HG03280 (cell line): Measurements from ENCODE around the gene RPL36A.

ENCODE experiments used
- ATAC-seq: cut with Tn5 transposase; IDR thresholded peaks from one replicate; pipeline ENCODE4 v1.9.1; 2021; ENCODE audit warnings: mild to moderate bottlenecking, moderate library complexity; ENCODE audit not compliant: unreplicated experiment

The RPL36A gene

DNA sequence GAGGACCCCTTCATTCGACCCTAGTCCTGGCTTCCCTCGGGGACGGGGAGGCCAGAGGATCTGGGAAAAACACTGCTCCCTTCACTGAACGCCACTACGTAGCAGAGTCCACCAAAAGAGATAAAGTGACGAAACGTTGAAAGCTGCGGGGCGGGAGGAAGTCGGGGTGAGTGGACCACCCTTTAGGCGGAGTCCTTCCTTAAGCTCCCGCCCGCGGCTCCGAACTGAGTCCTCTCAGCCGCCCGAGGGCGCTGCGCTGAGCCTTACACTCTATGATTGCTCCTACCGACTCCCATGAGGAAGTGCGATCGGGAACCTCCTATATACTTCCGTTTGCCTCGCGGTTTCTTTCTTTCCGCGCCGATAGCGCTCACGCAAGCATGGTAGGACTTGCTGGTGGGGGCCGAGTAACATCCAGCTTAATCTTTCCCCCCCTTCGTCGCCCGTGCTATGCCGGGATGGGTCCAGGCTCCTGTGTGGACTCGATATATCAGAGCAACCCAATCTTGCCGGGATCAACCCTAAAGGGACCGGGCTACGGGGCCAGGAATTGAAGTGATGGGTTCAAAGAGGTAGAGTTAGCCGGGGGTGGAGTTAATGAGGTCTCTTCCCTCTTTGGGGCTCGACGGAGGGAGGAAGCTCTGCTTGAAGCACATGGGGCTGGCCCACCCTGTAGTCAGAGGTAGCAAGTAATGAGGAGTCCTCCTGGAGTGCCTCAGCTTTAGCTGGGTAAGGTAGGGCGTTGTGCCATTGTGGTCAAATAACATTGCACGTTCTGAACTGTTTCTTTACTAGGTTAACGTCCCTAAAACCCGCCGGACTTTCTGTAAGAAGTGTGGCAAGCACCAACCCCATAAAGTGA lies at the start of gene RPL36A:
TSS of gene RPL36A (plus strand) at position 348 of the 862 bp plus-strand sequence. CDS start at position 381, 33 bp downstream.
- peak; percentile 76 for ATAC-seq

DNA sequence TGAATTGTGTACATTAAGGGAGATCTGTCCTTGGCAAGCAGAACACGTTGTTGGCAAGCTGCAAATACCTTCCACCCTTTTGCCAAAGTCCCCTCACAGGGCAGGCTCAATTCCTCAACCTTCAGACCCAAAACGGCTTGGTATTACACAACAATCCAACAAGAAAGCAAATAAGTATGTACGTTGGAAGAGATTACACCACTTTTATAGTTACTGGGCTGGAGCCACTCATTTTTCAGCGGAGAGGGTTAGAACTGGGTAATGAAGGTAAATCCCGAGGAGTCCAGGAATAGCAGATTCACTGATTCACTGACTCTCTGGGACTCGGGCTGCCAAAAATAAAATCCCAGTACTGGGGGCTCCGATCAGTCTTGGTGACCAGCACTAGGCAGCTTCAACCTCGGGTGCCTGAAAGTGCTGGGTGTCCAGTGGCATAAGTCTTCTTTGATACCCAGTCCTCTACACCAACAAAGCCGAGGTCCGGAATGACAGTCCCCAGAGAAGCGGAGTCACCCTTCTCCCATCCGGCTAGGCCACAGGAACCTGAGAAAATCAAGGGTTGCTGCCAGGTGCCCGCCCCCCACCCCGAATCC lies 42.9 kb upstream of the RPL36A start:
- peak; percentile 5 for ATAC-seq

DNA sequence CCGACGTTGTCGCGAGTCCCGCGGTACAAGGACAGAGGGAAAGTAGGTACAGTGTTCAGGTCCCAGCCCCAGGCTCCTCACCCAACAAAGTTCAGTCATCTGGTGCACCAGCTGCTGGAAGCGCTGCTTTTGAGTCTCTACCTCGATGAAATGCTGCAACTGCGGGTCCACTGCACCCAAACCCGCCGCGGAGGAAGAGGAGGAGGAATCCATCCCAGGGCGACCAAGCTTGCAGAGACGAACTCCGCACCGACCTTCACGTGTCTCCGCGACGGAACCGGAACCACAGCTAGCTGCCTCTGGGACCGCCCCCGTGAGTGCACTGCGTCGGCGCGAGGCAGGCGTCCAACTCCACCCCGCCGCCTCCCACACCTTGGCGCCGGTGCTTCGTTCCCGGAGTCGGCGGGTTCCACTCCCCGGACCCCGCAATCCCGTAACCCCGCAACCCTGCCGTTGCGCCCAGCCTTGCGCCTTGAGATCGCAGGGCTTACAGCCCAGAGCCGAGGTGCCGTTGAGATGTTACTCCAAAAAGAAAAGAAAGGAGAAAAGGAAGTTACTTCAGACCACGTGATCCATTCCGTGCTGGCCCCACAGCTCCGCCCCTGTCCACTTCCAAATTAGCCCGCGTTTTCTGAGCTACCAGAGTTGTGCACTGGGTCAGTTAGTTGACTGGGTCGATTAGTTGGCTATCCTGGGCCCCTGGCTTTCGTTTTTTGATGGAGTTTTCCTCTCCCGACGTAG lies 42.2 kb upstream of the RPL36A start, which contains the start of gene TIMM8A:
TSS of gene TIMM8A (minus strand) at position 291 of the 741 bp plus-strand sequence. CDS start at position 213, 78 bp downstream.
- peak; percentile 100 for ATAC-seq

DNA sequence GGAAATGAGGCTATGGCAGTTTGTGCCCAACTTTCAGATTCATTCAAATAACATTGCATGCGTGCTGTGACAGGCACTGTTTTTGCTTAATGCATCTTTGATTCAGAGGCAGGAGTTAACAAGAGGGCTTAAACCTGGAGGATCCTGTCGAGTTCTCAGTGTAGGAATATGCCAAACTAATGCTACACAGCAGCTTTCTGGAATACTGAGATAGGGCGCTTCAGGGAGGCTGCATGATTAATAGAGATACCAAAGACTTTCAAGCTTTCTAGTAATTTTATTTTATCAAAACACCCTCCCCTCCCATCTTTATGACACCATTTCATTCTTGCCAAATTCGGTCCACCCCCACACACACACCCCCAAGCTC lies 41.6 kb upstream of the RPL36A start:
- ATAC-seq = no peak

DNA sequence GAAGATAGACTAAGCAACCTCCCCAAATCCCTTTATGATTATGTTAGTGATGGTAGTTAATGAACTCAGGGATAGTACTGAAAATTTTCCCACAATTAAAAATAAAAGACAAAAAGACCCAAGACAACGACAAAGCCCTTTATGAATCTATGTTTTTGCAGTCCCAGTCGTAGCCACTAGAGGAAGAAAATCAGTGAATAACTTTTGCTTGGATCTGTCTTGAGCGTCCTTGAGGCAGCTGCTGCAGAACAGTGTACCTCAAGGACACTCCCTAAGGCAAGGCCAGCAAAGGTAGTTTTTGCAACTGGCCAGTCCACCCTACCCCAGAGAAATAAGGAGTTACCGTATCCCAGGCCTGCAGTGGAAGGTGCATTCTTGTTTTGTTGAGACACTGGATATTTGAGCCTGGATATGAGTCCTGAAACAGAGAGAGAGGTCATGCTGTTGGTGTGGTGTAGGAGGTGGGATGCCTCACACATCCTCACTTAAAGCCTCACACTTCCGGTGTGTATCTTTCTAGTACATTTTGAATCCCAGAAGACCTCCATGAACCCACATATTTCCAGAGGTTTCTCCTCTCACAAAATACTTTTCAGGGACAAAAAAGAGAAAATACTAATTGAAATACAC lies 33.5 kb upstream of the RPL36A start:
- ATAC-seq = no peak

DNA sequence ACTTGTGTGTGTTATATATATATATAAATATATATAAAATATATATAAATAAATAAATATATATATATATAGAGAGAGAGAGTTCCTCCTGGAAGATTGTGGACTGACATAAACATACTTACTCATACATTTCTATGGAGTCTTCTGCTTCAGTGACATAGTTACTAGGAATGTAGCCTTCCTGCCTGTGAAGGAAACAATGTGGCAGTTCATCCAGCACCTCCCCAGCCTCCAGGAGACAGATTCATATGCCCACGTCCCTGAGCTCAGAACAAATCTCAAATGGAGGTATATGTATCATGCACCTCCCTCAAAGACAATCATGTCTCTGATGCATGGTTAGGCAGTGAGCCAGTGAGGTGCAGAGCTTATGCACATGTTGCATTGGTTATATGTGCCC lies 30.8 kb upstream of the RPL36A start:
- no peak for ATAC-seq

DNA sequence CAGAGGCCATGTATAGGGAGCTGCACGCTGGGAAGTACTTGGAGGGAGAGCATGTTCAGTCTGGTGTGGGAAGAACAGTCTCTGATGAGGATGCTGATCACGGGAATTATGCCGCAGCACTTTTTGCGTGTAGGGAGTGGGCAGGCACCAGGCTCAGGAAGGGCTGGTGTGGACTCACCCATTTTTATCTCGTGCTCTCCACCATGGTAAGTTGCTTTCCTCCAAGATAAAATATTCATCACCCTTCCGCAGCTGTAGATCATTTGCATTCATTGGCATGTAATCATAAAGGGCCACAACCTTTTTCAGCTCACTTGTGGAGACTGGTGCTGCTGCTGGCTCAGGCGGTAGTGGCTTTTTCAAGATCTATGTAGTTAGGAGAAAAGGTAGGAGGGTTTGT lies 30.4 kb upstream of the RPL36A start:
- no peak for ATAC-seq

DNA sequence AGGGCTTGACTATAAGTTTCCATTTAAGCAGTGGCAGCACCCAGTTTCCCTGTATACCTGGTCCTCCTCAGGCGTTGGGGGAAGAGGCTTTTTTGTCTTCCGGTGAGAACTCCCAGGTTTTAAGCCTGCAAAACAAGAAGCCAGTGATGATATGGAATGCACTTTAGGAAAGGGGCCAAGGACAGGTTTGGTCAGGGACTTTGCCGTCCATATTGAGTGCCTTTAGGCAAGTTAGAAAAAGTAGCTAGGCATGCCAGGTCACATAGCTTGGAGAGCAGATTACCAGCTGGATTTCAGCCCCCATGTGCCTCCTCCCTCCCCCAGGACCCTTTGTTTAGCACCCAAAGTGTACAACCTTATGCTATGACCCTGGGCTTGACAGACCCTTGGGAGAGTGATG lies 28.7 kb upstream of the RPL36A start:
- ATAC-seq = no peak

DNA sequence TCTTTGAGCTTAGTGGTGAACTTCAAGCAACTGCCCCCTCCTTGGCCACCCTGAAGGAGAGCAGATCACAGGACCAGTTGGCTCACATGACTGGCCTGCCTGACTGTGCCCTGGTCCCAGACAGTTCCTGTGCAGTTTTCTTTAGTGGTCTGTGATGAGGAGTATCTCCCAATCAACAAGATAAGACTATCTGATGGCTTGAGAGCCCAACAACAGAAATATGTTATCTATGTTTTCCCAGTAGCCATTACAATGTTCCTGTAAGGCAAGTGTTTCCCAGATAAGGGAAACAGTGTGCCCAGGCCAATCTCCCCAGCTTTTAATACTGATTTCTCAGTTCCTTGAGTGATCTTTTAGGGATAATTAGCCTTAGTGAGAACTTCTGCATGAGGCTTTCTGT lies 28.1 kb upstream of the RPL36A start:
- ATAC-seq = no peak

DNA sequence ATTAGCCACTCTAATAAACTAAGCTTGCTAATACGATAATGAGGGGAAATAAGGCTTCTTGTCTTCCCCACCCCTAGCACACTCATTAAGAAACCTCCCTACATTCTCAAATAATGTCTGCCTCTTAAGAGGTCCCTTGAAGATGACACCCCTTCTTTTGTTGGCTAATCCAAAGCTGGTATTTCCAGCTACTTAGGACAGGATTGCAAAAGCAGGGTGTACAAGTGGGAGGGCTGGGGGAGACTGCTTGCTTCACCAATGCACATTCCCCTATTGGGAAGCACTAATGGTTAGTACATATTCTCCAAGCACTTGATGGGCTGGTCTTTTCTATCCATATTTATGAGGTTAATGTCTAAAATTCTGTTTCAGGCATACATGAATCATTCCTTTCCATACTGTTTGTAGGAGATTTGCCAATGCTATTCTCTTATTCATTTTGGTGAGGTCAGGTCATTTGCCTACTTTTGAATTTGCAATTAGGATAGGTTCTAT lies 25.5 kb upstream of the RPL36A start:
- ATAC-seq = no peak

DNA sequence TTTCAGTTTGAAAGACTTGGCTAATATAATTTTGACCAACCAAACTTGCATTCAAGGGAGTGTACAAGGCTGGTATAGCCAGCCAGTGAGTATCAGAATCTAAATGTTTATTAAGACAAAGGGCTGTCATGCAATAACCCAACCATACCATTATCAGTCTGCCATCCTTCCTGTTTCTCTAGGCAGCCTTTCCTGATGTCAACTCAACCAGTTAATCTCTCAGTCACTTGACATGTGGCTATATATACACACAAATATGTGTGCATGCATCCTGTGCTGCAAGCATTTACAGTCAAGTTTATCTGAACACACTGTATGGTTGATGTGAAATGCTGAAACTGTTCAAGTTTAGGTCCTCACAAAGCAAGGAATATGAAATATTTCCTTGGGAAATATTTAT lies 22.0 kb upstream of the RPL36A start:
- no peak for ATAC-seq

DNA sequence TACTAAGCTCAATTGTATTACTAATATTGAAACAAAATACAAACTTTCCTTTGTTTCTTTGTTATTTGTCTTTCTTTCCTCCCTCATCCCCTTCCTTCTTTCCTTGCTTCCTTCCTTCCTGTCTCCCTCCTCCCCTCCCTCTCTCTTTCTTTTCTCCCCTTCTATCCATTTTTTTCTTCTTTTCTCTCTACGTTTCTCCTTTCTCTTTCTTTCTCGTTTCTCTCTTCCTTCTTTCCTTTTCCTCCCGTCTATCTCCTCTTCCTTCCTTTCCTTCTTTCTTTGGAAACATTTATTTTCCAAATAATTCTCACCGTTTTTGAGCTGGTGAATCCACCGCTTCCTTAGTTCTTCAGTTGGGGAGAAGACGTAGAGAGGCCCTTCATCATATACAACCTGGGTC lies 21.1 kb upstream of the RPL36A start:
- no peak for ATAC-seq

DNA sequence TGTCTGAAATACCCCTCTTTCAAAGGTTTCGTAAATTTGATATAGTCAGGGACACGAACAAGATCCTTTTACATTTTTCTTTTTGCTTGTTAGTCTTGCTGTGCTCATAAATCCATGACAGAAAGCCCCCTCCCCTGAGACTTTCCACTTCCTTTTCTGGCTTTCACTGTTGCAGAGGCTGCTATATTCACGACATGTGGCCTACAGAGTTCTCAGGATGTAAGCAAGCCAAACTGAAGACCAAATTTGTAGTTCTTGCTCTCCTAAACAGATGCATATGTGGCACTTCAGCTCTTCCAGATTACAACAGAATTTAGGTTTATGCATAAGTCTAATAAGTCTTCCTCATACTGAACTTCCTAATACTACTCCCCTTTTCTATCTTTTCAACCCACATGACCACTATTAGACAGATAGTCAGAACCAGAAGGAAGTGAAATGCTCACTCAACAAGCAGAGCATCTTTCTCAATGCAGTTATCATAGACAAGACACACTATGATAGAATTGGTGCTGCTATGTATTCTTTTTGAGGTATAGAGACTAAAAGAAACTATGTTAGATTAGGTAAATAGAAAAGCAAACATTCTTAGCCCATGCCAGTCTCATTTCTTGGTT lies 19.8 kb upstream of the RPL36A start:
- ATAC-seq = no peak

DNA sequence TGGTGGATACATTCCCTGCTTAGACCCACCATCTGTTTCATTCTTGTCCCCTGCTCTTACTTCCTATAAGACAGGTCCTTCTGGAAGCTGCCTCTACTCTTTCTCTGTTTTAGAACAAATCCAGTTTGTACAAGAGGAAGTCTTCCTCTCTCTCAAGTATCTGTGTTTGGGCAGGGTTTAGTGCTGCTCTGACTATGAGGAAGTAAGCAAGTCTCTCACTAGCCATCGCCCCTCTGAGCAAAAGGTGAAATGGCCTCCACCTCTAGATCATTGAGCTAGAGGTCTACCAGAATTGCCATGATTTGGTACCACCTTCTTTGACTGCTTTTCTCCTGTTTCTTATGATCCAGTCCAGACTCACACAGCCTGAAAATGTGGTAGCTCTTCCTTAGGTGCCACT lies 13.3 kb upstream of the RPL36A start:
- no peak for ATAC-seq

DNA sequence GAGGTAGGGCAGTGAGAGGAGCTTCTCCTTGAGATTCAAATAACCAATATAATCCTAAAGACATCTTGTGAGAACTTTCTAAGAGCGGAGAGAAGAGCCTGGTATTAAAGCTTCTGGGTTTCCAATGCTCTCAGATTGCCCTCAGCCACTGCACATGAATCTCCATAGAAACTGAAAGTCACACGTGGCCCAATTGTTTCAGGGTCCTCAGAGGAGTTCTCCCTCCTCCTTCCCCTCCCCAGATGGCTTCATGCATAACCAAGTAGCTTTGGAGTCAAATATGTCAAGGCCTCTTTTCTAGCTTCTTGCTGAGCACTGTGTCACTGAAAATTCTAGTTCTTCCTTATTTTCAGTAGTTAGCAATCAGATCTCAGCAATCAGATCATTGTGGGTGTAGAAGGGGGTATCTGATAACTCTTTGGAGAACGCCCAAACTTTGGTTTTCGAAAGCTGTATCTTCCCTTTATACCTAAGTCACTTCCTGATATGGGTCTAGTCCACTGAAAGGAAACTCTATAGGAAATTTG lies 7.1 kb upstream of the RPL36A start:
- peak; percentile 70 for ATAC-seq

DNA sequence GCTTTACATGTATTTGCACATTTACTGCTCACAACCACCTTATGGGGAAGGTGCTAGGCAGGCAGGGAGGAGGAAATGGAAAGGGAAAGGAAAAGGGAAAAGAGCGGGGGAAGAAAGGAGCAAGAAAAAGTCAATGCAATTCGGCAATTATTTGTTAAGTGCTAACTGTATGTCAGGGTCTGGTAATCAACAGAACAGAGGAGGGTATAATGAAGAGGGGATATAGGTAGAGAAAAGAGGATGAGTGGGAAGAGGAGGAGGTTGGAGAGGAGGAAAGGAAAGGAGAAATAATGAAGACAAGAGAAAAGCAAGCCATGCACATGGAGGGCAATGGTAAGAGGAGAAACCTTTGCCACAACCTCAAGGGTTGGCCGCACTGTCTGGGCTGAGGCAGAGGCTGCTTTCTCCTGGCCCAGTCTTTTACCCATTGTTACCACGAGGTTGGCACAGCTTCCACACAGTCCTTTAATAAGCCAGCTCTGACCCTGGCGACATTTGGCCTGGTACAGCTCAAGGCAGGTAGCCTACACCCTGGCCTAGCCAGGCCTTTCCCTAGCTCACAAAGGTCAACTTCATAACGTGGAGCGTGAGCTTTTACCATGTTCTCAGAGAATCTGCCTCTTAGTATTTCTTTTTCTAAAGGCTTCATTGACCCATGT lies 5.7 kb upstream of the RPL36A start:
- no peak for ATAC-seq

DNA sequence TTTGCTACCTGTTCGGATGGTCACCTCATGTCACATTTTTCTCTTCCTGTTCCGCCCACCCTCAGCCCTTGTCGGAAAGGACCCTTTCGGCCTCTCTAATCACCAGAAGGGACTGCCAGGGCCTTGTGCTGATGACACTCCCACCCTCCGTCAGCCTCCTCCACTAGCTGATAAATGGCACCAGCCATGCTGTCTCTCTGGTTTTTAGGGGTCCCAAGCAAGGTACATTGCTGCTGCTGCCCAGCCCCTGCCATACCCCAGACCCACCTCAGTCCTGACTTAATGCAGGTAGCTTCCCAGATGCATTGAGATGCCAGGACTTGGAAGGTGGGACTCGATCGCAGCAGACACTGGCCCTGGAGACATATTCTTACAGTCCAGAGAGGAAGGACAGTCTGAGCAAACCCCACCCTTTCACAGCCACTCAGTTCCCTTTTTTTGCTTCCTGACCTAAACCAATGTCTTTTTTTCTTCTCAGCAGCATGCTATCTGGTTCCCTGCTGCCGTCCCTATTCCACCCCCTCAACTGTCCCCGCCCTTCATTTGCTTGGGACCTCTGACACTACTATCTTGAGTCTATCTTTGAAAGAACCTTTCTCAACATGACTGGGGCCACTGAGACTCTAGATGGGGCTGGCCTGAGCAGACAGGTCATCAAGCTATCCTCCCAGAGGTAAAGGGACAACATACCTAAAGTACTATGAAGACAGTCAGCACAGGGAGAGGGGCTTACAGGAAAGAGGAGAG lies 4.8 kb upstream of the RPL36A start, which contains the start of gene BTK:
TSS of gene BTK (minus strand) at position 397 of the 747 bp plus-strand sequence. CDS start 10,907 bp downstream, outside the sequence.
- peak; percentile 69 for ATAC-seq

DNA sequence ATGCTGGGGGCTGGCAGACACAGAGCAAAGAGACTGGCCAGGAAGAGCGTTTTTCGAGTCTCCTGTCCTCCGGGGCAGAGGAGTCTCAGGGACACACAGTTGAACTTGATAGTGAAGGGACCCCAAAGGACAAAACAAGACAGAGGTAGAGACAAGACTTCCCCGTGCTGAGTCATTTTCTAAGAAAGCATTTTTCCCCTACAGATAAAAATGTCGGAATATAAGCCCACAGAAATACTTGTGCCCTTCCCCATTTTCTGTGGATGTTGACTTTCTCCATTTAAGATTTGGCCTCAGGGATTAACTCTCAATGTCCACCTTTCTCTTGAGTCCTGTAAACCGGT lies 4.3 kb upstream of the RPL36A start:
- ATAC-seq = no peak

DNA sequence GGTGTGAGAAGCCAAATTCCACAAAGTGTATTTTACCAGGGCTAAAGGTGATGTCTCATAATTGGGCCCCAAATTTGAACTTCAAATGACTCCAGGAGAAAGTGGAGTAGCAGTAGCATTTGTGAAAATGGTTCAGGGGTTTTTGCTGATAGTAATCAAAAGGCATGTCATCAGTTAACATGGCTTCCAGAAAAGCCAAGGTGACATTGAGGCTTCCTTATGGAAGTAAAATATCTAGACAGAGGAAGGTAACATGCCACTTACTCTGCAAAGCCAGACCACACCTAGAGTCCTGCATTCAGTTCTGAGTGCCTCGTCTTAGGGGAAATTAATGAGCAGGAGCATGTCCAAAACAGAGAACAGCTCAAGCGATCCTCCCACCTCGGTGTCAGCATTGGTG lies 2.2 kb upstream of the RPL36A start:
- ATAC-seq = no peak
